Inflammatory macrophage treated with lipopolysaccharide for 1 hour (primary cell): ENCODE measurements around the gene BCAS2.
"Not testable (repeated sequence)": the region's sequence is repeated elsewhere in the genome, so short reads cannot be mapped to it uniquely, and the experiment has no call there.

Experiments
- DNase-seq, 2 donors: peaks; one replicate each; pipeline ENCODE4 v3.0.0-alpha.2; 2020 to 2022

Gene BCAS2

DNA sequence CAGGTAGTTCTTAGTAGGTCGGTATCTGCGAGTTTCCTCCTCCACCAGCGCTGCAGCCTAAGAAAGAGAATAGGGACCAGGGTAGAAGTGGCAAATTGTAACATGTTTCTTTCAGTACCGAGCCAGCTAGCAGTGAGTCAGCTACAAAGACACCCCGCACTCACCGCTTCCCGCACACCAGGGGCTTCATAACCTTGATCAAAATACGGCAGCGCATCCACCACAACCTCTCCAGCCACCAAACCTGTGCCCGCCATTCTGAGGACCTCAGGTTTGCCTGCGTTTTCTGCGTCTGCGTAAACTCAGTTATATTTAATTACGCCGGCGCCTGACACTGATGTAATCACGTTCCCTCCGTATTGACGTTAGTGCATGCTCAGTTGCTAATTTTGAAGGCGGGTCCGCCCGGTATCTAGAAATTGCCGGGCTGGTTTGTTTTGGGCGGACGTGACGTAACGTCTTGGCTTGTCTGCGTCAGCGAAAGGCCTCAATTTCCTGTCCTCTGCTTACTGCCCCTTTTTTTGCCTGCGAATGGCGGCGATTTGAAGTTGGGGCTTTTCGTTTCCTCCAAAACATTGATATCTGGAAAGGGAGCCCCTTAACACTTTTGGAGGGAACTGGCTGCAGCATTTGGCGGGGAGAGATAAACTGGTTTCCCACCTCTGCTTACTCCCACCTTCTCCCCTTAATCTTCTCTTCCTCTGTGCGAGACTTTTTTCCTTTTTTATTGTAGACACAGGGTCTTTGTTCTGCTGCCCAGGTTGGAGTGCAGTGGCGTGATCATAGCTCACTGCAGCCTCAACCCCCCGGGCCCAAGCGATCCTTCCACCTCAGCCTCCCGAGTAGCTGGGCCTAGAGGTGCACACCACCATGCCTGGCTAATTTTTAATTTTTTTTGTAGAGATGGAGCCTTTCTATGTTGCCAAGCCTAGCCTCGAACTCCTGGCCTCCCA is at the start of gene BCAS2:
Gene BCAS2 (minus strand): TSS at position 281 of the 953 bp plus-strand sequence. CDS start 24 bp downstream, at position 257.
- DNase-seq: peak; percentile 95 to 97

GRCh38 chr1:114627107-114627506 is 45.7 kb upstream of the BCAS2 start:
- DNase-seq: no peak

DNA sequence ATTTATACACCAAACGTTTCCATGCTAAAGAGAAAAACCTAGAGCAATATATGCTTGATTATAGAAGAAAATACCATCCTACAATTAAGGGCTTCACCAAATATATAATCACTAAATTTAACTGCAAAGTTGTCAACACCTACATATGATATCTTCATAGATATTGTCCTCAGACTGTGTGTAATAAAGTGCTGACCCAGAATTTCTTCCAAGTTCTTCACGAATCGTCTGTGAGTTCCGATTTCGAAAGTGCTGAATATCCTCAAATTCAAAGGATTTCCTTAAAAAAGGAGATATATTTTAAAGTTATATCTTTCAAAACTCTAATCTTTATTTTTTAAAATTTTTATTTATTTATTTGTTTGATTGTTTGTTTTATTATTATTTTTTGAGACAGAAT is 41.9 kb upstream of the BCAS2 start:
- DNase-seq: no peak

DNA sequence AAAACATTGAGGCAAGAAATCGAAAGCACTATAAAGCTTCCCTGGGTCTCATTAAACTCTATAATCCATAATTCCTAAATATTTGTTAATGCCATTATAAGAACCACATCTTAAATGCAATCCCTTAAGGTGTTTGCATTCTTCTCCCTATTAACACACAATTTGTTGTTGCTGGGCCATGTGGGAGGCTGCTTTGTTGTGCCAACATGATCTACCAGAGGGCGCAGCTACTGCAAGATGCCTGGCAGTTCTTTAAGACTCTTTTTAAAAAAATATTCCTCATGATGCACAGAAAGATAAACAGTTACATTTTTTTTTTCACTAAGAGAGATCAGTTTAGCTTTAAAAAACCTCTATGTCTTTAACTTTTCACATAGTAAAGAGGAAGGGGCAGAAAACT is 39.0 kb upstream of the BCAS2 start:
- DNase-seq: no peak

DNA sequence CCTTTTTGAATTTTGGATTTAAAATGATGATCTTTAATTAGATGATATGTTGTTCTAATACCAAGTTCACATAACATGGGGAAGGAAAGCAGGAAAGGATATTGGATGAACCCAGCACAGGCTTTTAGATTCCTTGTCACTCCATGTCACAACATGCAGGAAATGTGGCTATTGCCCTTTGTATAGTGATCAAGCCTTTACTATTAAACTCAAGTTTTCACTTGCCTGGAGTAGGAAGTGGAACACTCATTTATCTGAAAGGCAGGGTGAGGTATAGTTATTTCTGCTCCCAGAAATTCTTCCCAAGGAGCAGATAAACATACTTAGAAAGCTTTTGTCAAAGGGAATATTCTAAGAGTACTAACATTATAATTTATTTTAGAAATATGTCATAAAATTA is 37.2 kb upstream of the BCAS2 start:
- DNase-seq: no peak

- no peak for DNase-seq
These were observed 29.3 kb upstream of the BCAS2 start for GRCh38 chr1:114610546-114611245.

- no peak for DNase-seq
These were observed 28.4 kb upstream of the BCAS2 start for GRCh38 chr1:114609826-114610225.

GRCh38 chr1:114609026-114609425 is 27.6 kb upstream of the BCAS2 start:
- DNase-seq: no peak

GRCh38 chr1:114607223-114607622 is 25.8 kb upstream of the BCAS2 start:
- no peak for DNase-seq

DNA sequence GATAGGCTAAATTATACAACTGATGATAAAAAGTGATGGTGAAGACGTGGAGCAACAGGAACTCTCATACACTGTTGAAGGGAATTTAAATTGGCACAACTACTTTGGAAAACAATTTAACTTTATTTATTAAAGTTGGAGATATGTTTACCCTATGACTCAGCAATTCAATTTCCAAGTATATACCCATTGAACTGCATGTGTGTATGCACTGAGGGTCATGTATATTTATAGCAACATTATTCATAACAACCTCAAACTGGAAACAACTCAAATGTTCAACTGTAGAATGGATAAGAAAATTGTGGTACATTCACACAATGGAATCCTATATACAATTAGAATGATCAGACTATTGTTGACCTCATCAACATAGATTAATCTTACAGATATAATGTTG is 16.5 kb upstream of the BCAS2 start:
- no peak for DNase-seq

GRCh38 chr1:114595602-114596001 is 14.2 kb upstream of the BCAS2 start:
- no peak for DNase-seq

- no peak for DNase-seq
These were observed 12.6 kb upstream of the BCAS2 start for GRCh38 chr1:114594046-114594445.

DNA sequence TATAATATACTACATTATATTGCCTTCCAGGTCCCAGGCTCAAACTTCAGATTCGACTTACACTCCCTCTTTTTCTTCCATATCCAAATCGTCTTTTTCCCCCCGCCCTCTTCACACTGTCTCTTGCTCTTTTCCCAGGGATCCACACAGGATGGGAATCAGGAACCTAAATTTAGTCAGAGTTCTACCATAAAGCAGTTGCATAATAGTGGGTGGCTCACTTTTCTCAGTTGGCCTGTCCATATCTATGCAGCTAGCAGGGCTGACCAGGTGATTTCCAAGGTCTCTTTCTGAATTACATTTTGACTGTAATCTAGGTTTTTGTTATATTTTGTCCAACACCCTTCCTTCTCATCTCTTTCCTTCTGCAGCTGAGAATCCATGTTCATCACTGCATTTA is 7.7 kb upstream of the BCAS2 start:
- no peak for DNase-seq

DNA sequence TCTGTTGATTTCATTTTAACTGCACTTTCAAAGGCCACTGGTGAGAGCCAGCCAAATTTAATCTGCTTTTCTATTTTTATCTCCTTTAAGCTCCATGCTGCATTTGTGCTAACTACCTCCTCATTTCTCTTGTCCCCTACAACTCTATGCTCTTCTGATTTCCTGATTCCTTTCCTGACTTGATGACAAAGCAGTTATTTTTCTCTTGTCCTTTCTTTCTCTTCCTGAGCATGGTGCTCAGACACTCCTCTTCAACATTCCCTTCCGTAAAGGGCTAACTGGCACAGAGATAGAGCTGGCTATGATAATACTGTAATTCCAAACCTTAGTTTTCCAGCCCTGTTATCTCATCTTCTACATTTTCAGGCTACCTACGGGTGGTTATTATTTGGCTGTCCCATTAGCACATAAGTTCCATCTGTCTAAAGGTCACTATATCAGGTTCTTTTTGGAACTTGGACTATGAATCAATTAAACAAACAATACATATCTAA is 6.8 kb upstream of the BCAS2 start:
- DNase-seq: no peak

GRCh38 chr1:114587203-114587991 is 6.0 kb upstream of the BCAS2 start:
- DNase-seq: no peak

GRCh38 chr1:114586513-114587047 is 5.2 kb upstream of the BCAS2 start:
- DNase-seq: no peak

DNA sequence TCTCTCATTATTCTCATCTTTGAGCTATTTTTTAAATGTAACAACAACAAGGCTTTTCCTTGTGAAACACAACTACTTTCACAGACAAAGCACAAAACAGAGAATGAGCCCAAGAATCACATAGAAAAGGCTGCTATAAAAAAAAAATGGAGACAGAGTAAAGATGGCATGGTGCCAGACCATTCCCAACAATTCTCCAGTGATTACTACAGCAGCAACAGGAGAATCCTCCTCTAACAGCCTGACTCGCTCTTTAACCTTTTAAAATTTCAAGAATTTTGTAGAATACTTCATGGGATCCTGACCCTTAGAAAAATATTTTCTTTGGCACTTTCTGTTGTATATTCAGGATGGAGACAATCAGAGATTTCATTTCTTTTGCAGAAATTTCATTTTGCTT is 3.8 kb upstream of the BCAS2 start:
- no peak for DNase-seq

- DNase-seq: no peak
These were observed 7.0 kb downstream of the BCAS2 start for GRCh38 chr1:114574365-114574764.

- DNase-seq: no peak
These were observed 17.3 kb downstream of the BCAS2 start for GRCh38 chr1:114564141-114564540.

DNA sequence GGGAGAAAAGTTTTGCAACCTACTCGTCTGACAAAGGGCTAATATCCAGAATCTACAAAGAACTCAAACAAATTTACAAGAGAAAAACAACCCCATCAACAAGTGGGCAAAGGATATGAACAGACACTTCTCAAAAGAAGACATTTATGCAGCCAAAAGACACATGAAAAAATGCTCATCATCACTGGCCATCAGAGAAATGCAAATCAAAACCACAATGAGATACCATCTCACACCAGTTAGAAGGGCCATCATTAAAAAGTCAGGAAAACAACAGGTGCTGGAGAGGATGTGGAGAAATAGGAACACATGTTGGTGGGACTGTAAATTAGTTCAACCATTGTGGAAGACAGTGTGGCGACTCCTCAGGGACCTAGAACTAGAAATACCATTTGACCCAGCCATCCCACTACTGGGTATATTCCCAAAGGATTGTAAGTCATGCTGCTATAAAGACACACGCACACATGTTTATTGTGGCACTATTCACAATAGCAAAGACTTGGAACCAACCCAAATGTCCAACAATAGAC is 18.4 kb downstream of the BCAS2 start:
- not testable (repeated sequence) for DNase-seq

DNA sequence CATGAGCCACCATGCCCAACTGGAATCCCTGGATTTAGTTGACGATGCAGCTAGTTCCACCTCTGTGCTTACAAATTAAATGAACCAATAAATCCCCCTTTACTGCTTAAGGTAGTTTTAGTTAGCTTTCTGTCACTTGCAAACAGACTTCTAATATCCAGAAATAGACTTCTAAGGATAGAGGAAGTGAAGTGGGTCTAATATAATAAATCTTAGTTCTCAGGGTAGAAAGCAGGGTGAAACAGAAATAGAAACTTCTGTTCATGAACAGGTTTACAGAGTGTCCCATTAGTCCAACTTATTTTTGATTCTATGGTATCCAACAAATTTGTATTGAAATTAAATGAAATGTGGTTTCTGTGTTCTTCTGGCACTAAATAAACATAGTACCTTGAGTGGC is 20.1 kb downstream of the BCAS2 start:
- DNase-seq: no peak

GRCh38 chr1:114559356-114559755 is 22.1 kb downstream of the BCAS2 start:
- DNase-seq: peak; percentile 8 to 25

- DNase-seq: peak; percentile 13 to 21
These were observed 22.9 kb downstream of the BCAS2 start for GRCh38 chr1:114558544-114558943.
